Activated CD8-positive, alpha-beta memory T cell treated with anti-CD3 and anti-CD28 coated beads, Interleukin-2, amount 50 U/mL, for 4 hours (primary cell): Measurements from ENCODE around the gene CPA5.

ENCODE experiments used
- DNase-seq: peaks from one replicate; pipeline ENCODE4 v3.0.0-alpha.2; 2020

Gene CPA5

GRCh38 chr7:130397758-130398073 lies 53.1 kb downstream of the CPA5 start:
- DNase-seq: no peak

- no peak for DNase-seq
Measured at GRCh38 chr7:130398526-130399090, 54.0 kb downstream of the CPA5 start.

- no peak for DNase-seq
Measured at GRCh38 chr7:130400120-130400572, 55.5 kb downstream of the CPA5 start.

- DNase-seq: no peak
Measured at GRCh38 chr7:130401101-130401500, 56.5 kb downstream of the CPA5 start.

GRCh38 chr7:130401578-130401977 lies 57.0 kb downstream of the CPA5 start:
- DNase-seq: no peak

- no peak for DNase-seq
Measured at GRCh38 chr7:130405003-130405402, 60.4 kb downstream of the CPA5 start.

GRCh38 chr7:130409067-130409711 lies 64.6 kb downstream of the CPA5 start:
- DNase-seq: no peak

GRCh38 chr7:130409712-130410072 lies 65.1 kb downstream of the CPA5 start:
- no peak for DNase-seq

GRCh38 chr7:130410868-130411541 lies 66.4 kb downstream of the CPA5 start:
- no peak for DNase-seq

- DNase-seq: no peak
Measured at GRCh38 chr7:130413201-130413600, 68.6 kb downstream of the CPA5 start.

- no peak for DNase-seq
Measured at GRCh38 chr7:130415006-130415405, 70.4 kb downstream of the CPA5 start.

GRCh38 chr7:130417213-130417612 lies 72.6 kb downstream of the CPA5 start:
- no peak for DNase-seq

- DNase-seq: no peak
Measured at GRCh38 chr7:130418306-130418705, 73.7 kb downstream of the CPA5 start.
